Hematopoietic multipotent progenitor cell treated with erythropoietin and hydrocortisone succinate and interleukin-3 and kit ligand, for 15 days (in vitro differentiated cells): ENCODE measurements around the gene GPC5.
"Not testable (repeated sequence)": the region's sequence is repeated elsewhere in the genome, so short reads cannot be mapped to it uniquely, and the experiment has no call there.

ENCODE experiments used
- DNase-seq: peaks from one replicate; pipeline ENCODE4 v3.0.0-alpha.2; 2015; ENCODE audit warnings: low spot score

Gene GPC5

GRCh38 chr13:92482790-92483189 is 1084.4 kb downstream of the GPC5 start:
- DNase-seq, result not testable (repeated sequence)

GRCh38 chr13:92483894-92484293 is 1085.5 kb downstream of the GPC5 start:
- DNase-seq, result no peak

GRCh38 chr13:92487238-92487637 is 1088.8 kb downstream of the GPC5 start:
- DNase-seq, result no peak

GRCh38 chr13:92488249-92488852 is 1089.9 kb downstream of the GPC5 start:
- no peak for DNase-seq

- no peak for DNase-seq
Measured at GRCh38 chr13:92491839-92492238, 1093.4 kb downstream of the GPC5 start.

- DNase-seq, result no peak
Measured at GRCh38 chr13:92494915-92495314, 1096.5 kb downstream of the GPC5 start.

GRCh38 chr13:92500192-92500591 is 1101.8 kb downstream of the GPC5 start:
- no peak for DNase-seq

- no peak for DNase-seq
Measured at GRCh38 chr13:92510416-92510815, 1112.0 kb downstream of the GPC5 start.

GRCh38 chr13:92512852-92513251 is 1114.4 kb downstream of the GPC5 start:
- no peak for DNase-seq

- no peak for DNase-seq
Measured at GRCh38 chr13:92513672-92514071, 1115.3 kb downstream of the GPC5 start.

GRCh38 chr13:92514420-92515125 is 1116.2 kb downstream of the GPC5 start:
- DNase-seq, result no peak

GRCh38 chr13:92516878-92517277 is 1118.5 kb downstream of the GPC5 start:
- DNase-seq, result not testable (repeated sequence)

GRCh38 chr13:92518622-92519021 is 1120.2 kb downstream of the GPC5 start:
- DNase-seq, result not testable (repeated sequence)

- DNase-seq, result no peak
Measured at GRCh38 chr13:92530364-92530763, 1131.9 kb downstream of the GPC5 start.

GRCh38 chr13:92535222-92536006 is 1137.0 kb downstream of the GPC5 start:
- DNase-seq, result no peak

- no peak for DNase-seq
Measured at GRCh38 chr13:92537471-92537870, 1139.0 kb downstream of the GPC5 start.

- no peak for DNase-seq
Measured at GRCh38 chr13:92538164-92538563, 1139.7 kb downstream of the GPC5 start.

GRCh38 chr13:92539148-92539547 is 1140.7 kb downstream of the GPC5 start:
- DNase-seq, result not testable (repeated sequence)

- no peak for DNase-seq
Measured at GRCh38 chr13:92547266-92547665, 1148.8 kb downstream of the GPC5 start.

- DNase-seq, result no peak
Measured at GRCh38 chr13:92549276-92549675, 1150.9 kb downstream of the GPC5 start.

- DNase-seq, result no peak
Measured at GRCh38 chr13:92553470-92554114, 1155.2 kb downstream of the GPC5 start.

- DNase-seq, result no peak
Measured at GRCh38 chr13:92560883-92561282, 1162.5 kb downstream of the GPC5 start.

GRCh38 chr13:92564942-92565341 is 1166.5 kb downstream of the GPC5 start:
- DNase-seq, result no peak
